Gastrocnemius medialis (tissue), 4 donors: Measurements from ENCODE around the gene B3GALT4. TPM values are rescaled to one million over a fixed set of nuclear protein-coding genes. Genes with fewer than 3 reads are reported as not detected.

Experiments
- ATAC-seq, 2 donors: fragments of 150-250 bp; one replicate each; pipeline ENCODE4 v1.9.1; 2016
- DNase-seq, 2 donors: peaks; one replicate each; pipeline ENCODE4 v3.0.0-alpha.2; 2019
- H3K27ac ChIP-seq, 4 donors: fragments of 200-600 bp; sonication (generic); 1 replicate in 1 of 4; 2 replicates in 3 of 4; pipeline ENCODE4 v1.5.1; 2016 to 2018; ENCODE audit warnings: mild to moderate bottlenecking in 2 of 4, moderate library complexity in 1 of 4
- H3K27me3 ChIP-seq, 3 donors: fragments of 200-600 bp; sonication (generic) in 2 of 3; 1 replicate in 1 of 3; 2 replicates in 2 of 3; pipeline versions ENCODE4 v1.5.1 to v1.6.0; 2016 to 2019; ENCODE audit warnings: mild to moderate bottlenecking in 1 of 3, moderate library complexity in 1 of 3
- H3K36me3 ChIP-seq, 2 donors: fragments of 200-600 bp; sonication (generic) in 1 of 2; one replicate each; pipeline ENCODE4 v1.5.1; 2017 to 2018
- H3K4me1 ChIP-seq, 2 donors: fragments of 200-600 bp; sonication (generic) in 1 of 2; one replicate each; pipeline ENCODE4 v1.5.1; 2016 to 2017; ENCODE audit warnings: mild to moderate bottlenecking in 2 of 2
- H3K4me3 ChIP-seq, 4 donors: fragments of 200-600 bp; sonication (generic) in 3 of 4; 1 replicate in 1 of 4; 2 replicates in 3 of 4; pipeline ENCODE4 v1.5.1; 2016 to 2019; ENCODE audit warnings: mild to moderate bottlenecking in 2 of 4
- H3K9me3 ChIP-seq, 3 donors: fragments of 200-600 bp; sonication (generic) in 2 of 3; 1 replicate in 1 of 3; 2 replicates in 2 of 3; pipeline ENCODE4 v1.5.1; 2016 to 2019
- CTCF ChIP-seq, 5 experiments: fragments of 450-650 bp in 3 of 5; fragments of 200-600 bp in 2 of 5; sonication (generic) in 2 of 5; IDR thresholded peaks in 4 of 5; conservative IDR thresholded peaks in 1 of 5; 1 replicate in 4 of 5; 2 replicates in 1 of 5; pipeline ENCODE4 v1.5.1; 2016 to 2019; ENCODE audit warnings: antibody characterized with exemption in 5 of 5, mild to moderate bottlenecking in 3 of 5, moderate library complexity in 3 of 5
- POLR2A ChIP-seq, 2 donors: fragments of 450-650 bp; IDR thresholded peaks; one replicate each; pipeline ENCODE4 v1.6.1; 2017; ENCODE audit warnings: antibody characterized with exemption in 2 of 2, mild to moderate bottlenecking in 2 of 2, moderate library complexity in 2 of 2
- in situ Hi-C, 4 donors: fragments of 200-750 bp; cut with MboI; loops; one replicate each; pipeline versions ENCODE4 v1.15.0 to v1.8.0; 2017; ENCODE audit warnings: low sequenced_read_pairs in 4 of 4
- intact Hi-C: fragments of 100-400 bp; cut with DNase I; formaldehyde crosslinking; loops from one replicate; pipeline ENCODE4 v1.15.1; 2023; ENCODE audit warnings: low total_unique reads
- total RNA-seq, 4 donors: library from RNA; depleted of rRNA; stranded (reverse); fragments of >200 nt; gene quantifications; one replicate each; pipeline versions ENCODE4 v1.1.0 to v1.2.3, GENCODE V29; 2016

B3GALT4 gene
- total RNA-seq, 4 donors from 2014 or later = 1.0 to 2.0 (median 1.7) TPM

DNA sequence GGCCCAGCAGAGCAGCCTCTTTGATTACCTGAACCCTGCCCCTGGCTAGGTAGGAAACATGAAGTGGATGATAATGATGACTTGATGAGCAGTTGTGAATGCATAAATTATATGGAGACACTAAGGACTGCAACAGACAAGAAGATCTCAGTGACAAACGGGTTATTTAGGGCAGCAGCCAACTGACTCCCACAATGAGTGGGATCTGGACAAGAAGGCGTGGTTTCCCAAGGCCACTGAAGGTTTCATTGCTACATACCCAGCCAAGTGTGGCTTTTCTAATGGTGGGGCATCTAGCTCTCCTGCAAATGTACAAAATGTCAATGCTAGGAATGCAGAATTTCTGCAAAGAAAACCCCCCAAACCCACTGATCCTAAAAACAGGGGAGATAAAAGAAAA is 39.2 kb upstream of the B3GALT4 start:
- Histone ChIP-seq H3K4me1 (no peaks in the 10 kb centered on the region), H3K9me3 (no peaks in the 10 kb centered on the region), H3K4me3 (no peak overlapping the region), H3K36me3 (no peaks in the 10 kb centered on the region), H3K27me3 (peaks cover 0 to 7% (median 5%) of the 10 kb centered on the region in 3 donors), H3K27ac (no peak overlapping the region)
- no peak for ATAC-seq
- in situ Hi-C loops = no loop called here
- intact Hi-C loops = no loop called here
- no peak for DNase-seq
- no peak for TF ChIP-seq CTCF (IDR thresholded peaks at IDR 0.05 in 4 of 5, conservative IDR thresholded peaks at IDR 0.05 in 1 of 5)

GRCh38 chr6:33241968-33242367 is 35.0 kb upstream of the B3GALT4 start:
- TF ChIP-seq POLR2A (IDR thresholded peaks at IDR 0.05) (no peak), CTCF (IDR thresholded peaks at IDR 0.05 in 4 of 5, conservative IDR thresholded peaks at IDR 0.05 in 1 of 5) (no peak)
- ATAC-seq (no peak), DNase-seq (no peak)
- H3K4me3 ChIP-seq = no peak overlapping the region
- intact Hi-C loops = no loop called here
- H3K27me3 ChIP-seq = peaks cover 0 to 4% (median 0%) of the 10 kb centered on the region in 3 donors
- H3K4me1 ChIP-seq = no peaks in the 10 kb centered on the region
- H3K9me3 ChIP-seq = no peaks in the 10 kb centered on the region
- no peaks in the 10 kb centered on the region for H3K36me3 ChIP-seq
- in situ Hi-C loops = loop anchor here (10.0 kb wide), 4 partner anchors 47 to 227 kb away; partner anchors contain the start of gene COL11A2 (in 1 of the 4)
- H3K27ac ChIP-seq = no peak overlapping the region

DNA sequence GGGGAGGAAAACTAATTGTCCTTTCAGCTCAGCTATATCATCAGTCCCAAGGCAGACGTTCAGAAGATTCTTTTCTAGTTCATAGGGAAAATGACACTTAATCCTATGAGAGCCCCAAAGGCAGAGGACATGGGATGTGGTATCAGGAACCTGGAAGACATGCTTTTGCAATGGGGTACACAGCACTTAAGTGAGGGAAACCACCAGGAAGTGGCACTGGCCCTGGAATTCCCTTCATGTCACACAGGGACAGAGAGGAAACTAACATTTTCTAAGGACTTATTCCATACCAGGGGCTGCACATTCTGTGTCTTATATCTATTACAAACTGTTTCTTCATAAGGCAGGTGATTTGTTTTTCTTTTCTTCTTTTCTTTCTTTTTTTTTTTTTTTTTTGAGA is 33.4 kb upstream of the B3GALT4 start:
- H3K27ac ChIP-seq = no peak overlapping the region
- no peak for DNase-seq
- H3K4me3 ChIP-seq = no peak overlapping the region
- H3K4me1 ChIP-seq = peaks cover 0 to 4% of the 10 kb centered on the region in 2 donors
- in situ Hi-C loops = loop anchor here (10.0 kb wide), 4 partner anchors 49 to 229 kb away; partner anchors contain the start of gene COL11A2 (in 1 of the 4)
- ATAC-seq = no peak
- H3K9me3 ChIP-seq = no peaks in the 10 kb centered on the region
- no peaks in the 10 kb centered on the region for H3K36me3 ChIP-seq
- intact Hi-C loops = no loop called here
- TF ChIP-seq POLR2A (IDR thresholded peaks at IDR 0.05) = no peak
- no peak for TF ChIP-seq CTCF (IDR thresholded peaks at IDR 0.05 in 4 of 5, conservative IDR thresholded peaks at IDR 0.05 in 1 of 5)
- H3K27me3 ChIP-seq = peaks cover 0 to 4% (median 0%) of the 10 kb centered on the region in 3 donors

GRCh38 chr6:33247977-33248642 is 28.8 kb upstream of the B3GALT4 start:
- intact Hi-C loops = loop anchor here (1.0 to 5.0 kb wide), 8 partner anchors 25 to 315 kb away; partner anchors contain the start of genes BRD2, RGL2, RING1 and RPS18
- Histone ChIP-seq H3K27ac (peak overlapping the region; percentile 84 to 96 (median 88)), H3K9me3 (no peaks in the 10 kb centered on the region), H3K4me3 (peak overlapping the region; percentile 54 to 75 (median 65)), H3K36me3 (peaks cover 0 to 15% of the 10 kb centered on the region in 2 donors), H3K27me3 (no peaks in the 10 kb centered on the region), H3K4me1 (peaks cover 10 to 17% of the 10 kb centered on the region in 2 donors)
- DNase-seq = peak; percentile 74 to 78
- TF ChIP-seq POLR2A (IDR thresholded peaks at IDR 0.05) (no peak), CTCF (IDR thresholded peaks at IDR 0.05 in 4 of 5, conservative IDR thresholded peaks at IDR 0.05 in 1 of 5) (peak; percentile 96 to 100 (median 98))
- in situ Hi-C loops = loop anchor here (5.0 to 10.0 kb wide), 6 partner anchors 53 to 233 kb away; partner anchors contain the start of gene COL11A2 (in 1 of the 4)
- peak; percentile 69 to 77 for ATAC-seq
